ENCODE measurements around the gene CSF1R. TPM values are rescaled to one million over a fixed set of nuclear protein-coding genes. Genes with fewer than 3 reads are reported as not detected.

Gene CSF1R
- total and polyA plus RNA-seq, 2 of the 4 experiments (the other 2 are of a cell fraction) = 0.14 to 0.36 TPM

GRCh38 chr5:150085191-150085912 is 1.0 kb downstream of the CSF1R start:
- no peaks in the 10 kb centered on the region for H3K36me3 ChIP-seq (ENCODE audit: control insufficient read depth, insufficient read depth, low read length)
- in situ Hi-C loops (cut with MboI; ENCODE audit: low sequenced_read_pairs) (no loop called here), dilution Hi-C loops (cut with HindIII; ENCODE audit: low sequenced_read_pairs, unreplicated experiment) (no loop called here), intact Hi-C loops (cut with micrococcal nuclease) (no loop called here)
- H3K9me1 ChIP-seq (ENCODE audit: insufficient read depth, low read length) = peaks cover 3% of the 10 kb centered on the region; the same call in 1 of the 2 replicates
- no peak overlapping the region for H3K9ac ChIP-seq (ENCODE audit: low read depth, low read length)
- TF ChIP-seq SMC3 (IDR thresholded peaks at IDR 0.05; ENCODE audit: low read depth, low read length) (no peak), ELK1 (IDR thresholded peaks at IDR 0.05; ENCODE audit: borderline replicate concordance, low read depth, low read length) (no peak), RFX5 (IDR thresholded peaks at IDR 0.05; ENCODE audit: low read depth, low read length) (no peak), CEBPB (IDR thresholded peaks at IDR 0.05; ENCODE audit: low read depth, low read length) (no peak), CTCF (conservative IDR thresholded peaks at IDR 0.05; ENCODE audit: low read depth, low read length) (no peak), MXI1 (IDR thresholded peaks at IDR 0.05; ENCODE audit: borderline replicate concordance, low read depth, low read length) (no peak), CHD1 (IDR thresholded peaks at IDR 0.05; ENCODE audit: low read depth, low read length) (no peak), RCOR1 (IDR thresholded peaks at IDR 0.05; ENCODE audit: insufficient replicate concordance, low read length) (no peak), FOS (IDR thresholded peaks at IDR 0.05; ENCODE audit: low read depth, low read length) (no peak), POLR2A (IDR thresholded peaks at IDR 0.05; ENCODE audit: low read depth, low read length) (no peak), NFE2L2 (IDR thresholded peaks at IDR 0.05; ENCODE audit: low read depth, low read length) (no peak)
- TF ChIP-seq, protein P1, sequence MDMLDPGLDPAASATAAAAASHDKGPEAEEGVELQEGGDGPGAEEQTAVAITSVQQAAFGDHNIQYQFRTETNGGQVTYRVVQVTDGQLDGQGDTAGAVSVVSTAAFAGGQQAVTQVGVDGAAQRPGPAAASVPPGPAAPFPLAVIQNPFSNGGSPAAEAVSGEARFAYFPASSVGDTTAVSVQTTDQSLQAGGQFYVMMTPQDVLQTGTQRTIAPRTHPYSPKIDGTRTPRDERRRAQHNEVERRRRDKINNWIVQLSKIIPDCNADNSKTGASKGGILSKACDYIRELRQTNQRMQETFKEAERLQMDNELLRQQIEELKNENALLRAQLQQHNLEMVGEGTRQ (IDR thresholded peaks at IDR 0.05; ENCODE audit: low read depth, low read length) = no peak
- H3K4ac ChIP-seq (ENCODE audit: low read depth, low read length) = no peak overlapping the region
- no peak overlapping the region for H2BK15ac ChIP-seq (ENCODE audit: low read depth, low read length)
- POLR2A ChIA-PET (ENCODE audit: unreplicated experiment) = no interaction called here
- DNase-seq (no peak), ATAC-seq (ENCODE audit: low read depth) (no peak)
- no peak overlapping the region; the same call in 1 of the 2 replicates for H2AK5ac ChIP-seq (ENCODE audit: low read depth, low read length)
- no peak overlapping the region for H3K27ac ChIP-seq (ENCODE audit: insufficient read depth, low read length)
- no peaks in the 10 kb centered on the region for H3K79me1 ChIP-seq (ENCODE audit: low read depth in 1 of 2, low read length in 2 of 2)
- no peaks in the 10 kb centered on the region for H3K9me3 ChIP-seq (ENCODE audit: control insufficient read depth, insufficient read depth, low read length)
- H3K4me3 ChIP-seq (ENCODE audit: insufficient read depth, low read depth, low read length) = no peak overlapping the region
- H3K27me3 ChIP-seq (ENCODE audit: control insufficient read depth, insufficient read depth, low read length) = peaks cover 32% of the 10 kb centered on the region
- H2BK5ac ChIP-seq (ENCODE audit: low read depth, low read length, poor library complexity, severe bottlenecking) = no peak overlapping the region
- no peak overlapping the region for H4K8ac ChIP-seq (ENCODE audit: low read depth in 2 of 2, low read length in 2 of 2)
- H4K91ac ChIP-seq (ENCODE audit: insufficient read depth, low read depth, low read length) = no peak overlapping the region
- no peak overlapping the region for H3K56ac ChIP-seq (ENCODE audit: extremely low read depth, insufficient read depth, low read length)
- H4K20me1 ChIP-seq (ENCODE audit: insufficient read depth, low read length) = no peaks in the 10 kb centered on the region
- no peak overlapping the region for H2AFZ ChIP-seq (replicated peaks; ENCODE audit: low read length, poor library complexity)
- no peak overlapping the region for H3K23ac ChIP-seq (ENCODE audit: low read depth, low read length)
- H4K5ac ChIP-seq (ENCODE audit: low read depth, low read length) = no peak overlapping the region
- WGBS, 2 experiments (ENCODE audit: extremely low coverage in 2 of 2, insufficient read length in 1 of 2) = no CpG with 5 or more reads among the region's 7 CpGs
- CTCF ChIA-PET = no interaction called here
- no peak overlapping the region for H3K14ac ChIP-seq (replicated peaks; ENCODE audit: low read depth, low read length)
- H2BK120ac ChIP-seq (ENCODE audit: low read depth, low read length) = no peak overlapping the region
- H3K4me2 ChIP-seq (ENCODE audit: low read depth, low read length) = no peak overlapping the region
- no TSS peak for BruUV-seq (replicated peaks)
- H3K4me1 ChIP-seq (ENCODE audit: control insufficient read depth, insufficient read depth, low read length) = peaks cover 4% of the 10 kb centered on the region; the same call in 1 of the 2 replicates
- H2BK20ac ChIP-seq (ENCODE audit: low read depth, low read length) = no peak overlapping the region
- no peak overlapping the region for H2AK9ac ChIP-seq (replicated peaks; ENCODE audit: low read depth, low read length, poor library complexity)
- H3K18ac ChIP-seq (ENCODE audit: low read depth, low read length) = no peak overlapping the region
